Ishikawa (cell line): ENCODE measurements around the gene PRMT7.

Source experiments
- EP300 ChIP-seq: IDR thresholded peaks from 2 replicates; pipeline ENCODE4 v1.6.1; 2012; ENCODE audit warnings: borderline replicate concordance
- NFIC ChIP-seq: IDR thresholded peaks from 2 replicates; pipeline ENCODE4 v1.6.1; 2012
- RAD21 ChIP-seq: IDR thresholded peaks from 2 replicates; pipeline ENCODE4 v1.6.1; 2012; ENCODE audit warnings: low read depth
- TAF1 ChIP-seq: IDR thresholded peaks from 2 replicates; pipeline ENCODE4 v1.6.1; 2012; ENCODE audit warnings: low read depth, mild to moderate bottlenecking
- TCF12 ChIP-seq: IDR thresholded peaks from 2 replicates; pipeline ENCODE4 v1.6.1; 2012; ENCODE audit warnings: low read depth
- TF ChIP-seq, protein P1 (sequence below): IDR thresholded peaks from 2 replicates; pipeline ENCODE4 v1.6.1; 2012; ENCODE audit warnings: low read depth, mild to moderate bottlenecking
- TF ChIP-seq, protein P2 (sequence below): IDR thresholded peaks from 2 replicates; pipeline ENCODE4 v1.6.1; 2012

GRCh38 chr16:68345351-68345810 is 34.6 kb downstream of the PRMT7 start:
- no peak for TF ChIP-seq EP300
- TF ChIP-seq NFIC, result no peak
- TF ChIP-seq, protein P1, sequence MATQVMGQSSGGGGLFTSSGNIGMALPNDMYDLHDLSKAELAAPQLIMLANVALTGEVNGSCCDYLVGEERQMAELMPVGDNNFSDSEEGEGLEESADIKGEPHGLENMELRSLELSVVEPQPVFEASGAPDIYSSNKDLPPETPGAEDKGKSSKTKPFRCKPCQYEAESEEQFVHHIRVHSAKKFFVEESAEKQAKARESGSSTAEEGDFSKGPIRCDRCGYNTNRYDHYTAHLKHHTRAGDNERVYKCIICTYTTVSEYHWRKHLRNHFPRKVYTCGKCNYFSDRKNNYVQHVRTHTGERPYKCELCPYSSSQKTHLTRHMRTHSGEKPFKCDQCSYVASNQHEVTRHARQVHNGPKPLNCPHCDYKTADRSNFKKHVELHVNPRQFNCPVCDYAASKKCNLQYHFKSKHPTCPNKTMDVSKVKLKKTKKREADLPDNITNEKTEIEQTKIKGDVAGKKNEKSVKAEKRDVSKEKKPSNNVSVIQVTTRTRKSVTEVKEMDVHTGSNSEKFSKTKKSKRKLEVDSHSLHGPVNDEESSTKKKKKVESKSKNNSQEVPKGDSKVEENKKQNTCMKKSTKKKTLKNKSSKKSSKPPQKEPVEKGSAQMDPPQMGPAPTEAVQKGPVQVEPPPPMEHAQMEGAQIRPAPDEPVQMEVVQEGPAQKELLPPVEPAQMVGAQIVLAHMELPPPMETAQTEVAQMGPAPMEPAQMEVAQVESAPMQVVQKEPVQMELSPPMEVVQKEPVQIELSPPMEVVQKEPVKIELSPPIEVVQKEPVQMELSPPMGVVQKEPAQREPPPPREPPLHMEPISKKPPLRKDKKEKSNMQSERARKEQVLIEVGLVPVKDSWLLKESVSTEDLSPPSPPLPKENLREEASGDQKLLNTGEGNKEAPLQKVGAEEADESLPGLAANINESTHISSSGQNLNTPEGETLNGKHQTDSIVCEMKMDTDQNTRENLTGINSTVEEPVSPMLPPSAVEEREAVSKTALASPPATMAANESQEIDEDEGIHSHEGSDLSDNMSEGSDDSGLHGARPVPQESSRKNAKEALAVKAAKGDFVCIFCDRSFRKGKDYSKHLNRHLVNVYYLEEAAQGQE, result no peak
- TF ChIP-seq TCF12, result no peak
- TF ChIP-seq TAF1, result no peak
- TF ChIP-seq RAD21, result no peak
- TF ChIP-seq, protein P2, sequence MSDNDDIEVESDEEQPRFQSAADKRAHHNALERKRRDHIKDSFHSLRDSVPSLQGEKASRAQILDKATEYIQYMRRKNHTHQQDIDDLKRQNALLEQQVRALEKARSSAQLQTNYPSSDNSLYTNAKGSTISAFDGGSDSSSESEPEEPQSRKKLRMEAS, result no peak
